NCI-H128 (cell line): ENCODE measurements around the gene P2RY1.

Experiments used
- DNase-seq: peaks from one replicate; lab custom pipeline; 2025; ENCODE audit not compliant: unreplicated experiment; lab: John Stamatoyannopoulos, UW

Gene P2RY1

DNA sequence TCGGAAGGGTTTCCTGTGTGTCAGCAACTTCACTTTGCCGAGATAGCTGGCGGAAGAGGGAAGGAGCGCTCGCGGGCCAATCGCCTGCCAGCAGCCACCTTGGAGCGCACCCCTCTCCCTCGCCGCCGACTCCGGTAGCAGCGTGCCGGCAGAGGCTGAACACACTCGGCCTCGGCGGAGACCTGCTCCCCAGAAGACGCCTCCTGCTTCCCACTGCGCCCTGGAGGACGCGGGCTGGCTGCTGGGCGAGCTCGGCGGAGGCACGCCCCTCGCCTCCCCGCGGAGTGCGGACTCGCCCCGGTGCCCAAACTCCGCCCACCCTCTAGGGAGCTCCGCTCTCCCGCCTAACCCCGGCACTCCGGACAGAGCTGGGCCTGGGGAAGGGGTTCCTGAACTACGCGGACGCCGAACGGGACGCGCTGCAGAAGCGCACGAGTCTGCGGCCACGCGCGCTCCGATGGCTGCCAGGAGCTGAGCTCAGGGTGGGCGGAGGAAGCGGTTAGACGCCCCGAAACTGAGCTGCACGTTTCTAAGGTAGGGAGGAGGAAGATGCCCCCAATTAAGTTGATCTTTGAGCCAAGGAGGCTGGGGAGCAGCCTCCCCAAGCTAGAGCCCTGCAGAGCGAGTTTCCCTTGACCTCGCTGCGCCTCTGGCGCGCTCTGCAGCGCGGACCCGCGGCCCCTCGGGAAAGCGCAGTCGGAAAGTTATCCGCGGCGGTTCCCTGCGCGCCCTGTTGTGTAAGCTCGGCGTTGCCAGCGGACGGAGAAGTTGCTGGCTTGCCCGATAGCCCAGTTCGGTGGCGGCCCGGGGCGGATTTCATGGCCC, at the start of gene P2RY1:
P2RY1 (plus strand) TSS at position 356 of the 825 bp plus-strand sequence. CDS start 652 bp downstream, outside the sequence.
- peak; percentile 68 for DNase-seq

DNA sequence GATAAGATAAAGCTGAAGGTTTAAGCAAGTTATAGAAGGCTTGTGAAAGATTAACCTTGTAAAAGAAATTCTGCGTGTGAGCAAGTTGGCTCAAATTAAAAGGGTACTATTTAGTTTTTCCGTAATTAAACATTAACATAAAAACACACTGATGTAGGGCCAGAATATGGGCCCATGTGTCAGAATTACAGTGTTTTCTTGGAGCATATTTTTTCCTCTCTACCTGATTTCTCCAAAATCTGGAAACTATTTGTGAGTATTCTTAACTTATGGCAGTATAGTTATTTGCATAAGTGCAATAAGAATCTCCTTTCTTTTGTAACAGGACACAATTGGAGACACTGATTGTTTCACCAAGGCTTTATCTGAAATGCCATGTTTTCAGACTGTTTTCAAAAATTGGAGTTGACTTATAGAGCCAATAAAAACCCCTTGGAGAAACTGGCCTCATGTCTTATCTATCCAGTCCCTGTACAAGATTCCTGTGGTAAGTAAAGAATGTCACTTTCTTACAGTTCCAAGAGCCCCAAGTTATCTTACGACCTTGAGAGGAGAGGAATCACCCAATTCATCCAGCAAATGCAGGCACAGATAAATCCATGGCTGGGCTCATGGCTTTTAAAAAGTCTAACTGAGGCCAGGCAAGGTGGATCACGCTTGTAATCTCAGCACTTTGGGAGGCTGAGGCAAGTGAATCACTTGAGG, 47.8 kb upstream of the P2RY1 start:
- no peak for DNase-seq

- DNase-seq: no peak
Observed at GRCh38 chr3:152790651-152791387, 44.1 kb upstream of the P2RY1 start.

DNA sequence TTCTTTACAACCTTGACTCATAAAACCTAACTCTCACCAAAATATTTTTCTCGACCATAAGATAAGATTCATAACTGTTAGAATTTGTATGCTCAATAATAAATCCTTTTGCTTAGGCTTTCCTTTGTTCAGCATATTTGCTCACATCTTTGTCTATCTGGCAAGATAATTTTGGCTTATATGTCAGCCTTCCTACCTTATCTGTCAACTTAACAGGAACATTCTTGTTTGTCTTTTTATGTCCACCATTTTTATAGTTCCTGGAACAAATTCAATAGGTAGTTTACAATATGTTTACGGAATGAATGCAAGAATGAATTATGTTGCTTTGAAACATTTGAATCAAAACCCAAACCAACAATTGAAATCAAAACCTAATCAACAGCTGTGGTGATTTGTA, 41.0 kb upstream of the P2RY1 start:
- no peak for DNase-seq

DNA sequence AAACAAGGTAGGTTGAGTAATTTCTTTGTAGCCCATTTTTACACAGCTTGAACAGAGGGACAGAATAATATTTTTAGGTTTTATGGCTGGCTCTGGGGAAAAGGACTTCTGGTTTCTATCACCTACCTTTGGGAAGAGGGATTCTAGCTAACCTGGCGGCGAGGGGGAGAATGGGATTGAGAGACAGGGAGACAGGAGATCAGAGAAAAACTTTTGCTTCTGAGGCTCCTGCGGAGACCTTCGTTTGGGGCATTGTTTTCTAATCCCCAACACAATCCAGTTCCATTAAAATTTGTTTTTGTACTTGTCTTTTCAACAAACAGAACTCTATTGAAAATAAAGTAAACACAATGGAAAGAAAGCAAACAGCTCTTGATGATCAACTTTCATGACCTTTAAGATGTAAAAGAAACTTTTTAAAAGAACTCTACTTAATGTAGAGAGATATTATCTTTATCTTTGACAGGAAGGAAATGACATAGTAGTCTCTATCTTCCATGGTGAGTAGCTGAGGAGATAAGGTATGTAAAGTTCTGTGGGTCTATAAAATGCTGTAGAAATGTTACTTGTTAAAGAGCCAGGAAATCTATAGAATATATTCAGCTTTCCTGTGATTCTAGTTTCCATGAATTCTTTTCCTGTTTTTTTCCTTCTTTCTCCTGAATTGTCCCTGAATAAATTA, 37.0 kb upstream of the P2RY1 start:
- no peak for DNase-seq

GRCh38 chr3:152811974-152812760, 22.8 kb upstream of the P2RY1 start:
- no peak for DNase-seq

DNA sequence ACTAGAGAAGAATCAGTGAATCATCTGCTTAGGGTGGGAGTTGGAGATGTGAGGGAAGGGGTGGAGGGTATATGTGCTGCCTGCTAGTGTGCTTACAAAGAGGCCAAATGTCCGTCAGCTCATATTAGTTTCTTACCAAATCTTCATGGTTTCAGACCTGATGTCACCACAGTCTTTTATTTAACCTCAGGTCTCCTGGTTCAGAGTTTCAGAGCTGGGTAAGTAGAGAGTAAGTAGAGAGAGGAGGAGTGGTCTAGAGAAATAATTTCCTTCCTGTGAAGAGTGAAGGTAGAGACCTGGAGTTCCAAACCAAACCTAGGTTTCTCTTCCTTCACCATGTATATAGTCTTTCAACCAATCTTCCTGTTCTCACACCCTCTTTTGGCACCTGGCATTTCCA, 17.5 kb upstream of the P2RY1 start:
- DNase-seq: no peak

GRCh38 chr3:152818027-152818426, 16.9 kb upstream of the P2RY1 start:
- no peak for DNase-seq

GRCh38 chr3:152823173-152823572, 11.8 kb upstream of the P2RY1 start:
- DNase-seq: no peak

GRCh38 chr3:152823781-152824180, 11.2 kb upstream of the P2RY1 start:
- DNase-seq: no peak

- DNase-seq: no peak
Observed at GRCh38 chr3:152825566-152825965, 9.4 kb upstream of the P2RY1 start.

DNA sequence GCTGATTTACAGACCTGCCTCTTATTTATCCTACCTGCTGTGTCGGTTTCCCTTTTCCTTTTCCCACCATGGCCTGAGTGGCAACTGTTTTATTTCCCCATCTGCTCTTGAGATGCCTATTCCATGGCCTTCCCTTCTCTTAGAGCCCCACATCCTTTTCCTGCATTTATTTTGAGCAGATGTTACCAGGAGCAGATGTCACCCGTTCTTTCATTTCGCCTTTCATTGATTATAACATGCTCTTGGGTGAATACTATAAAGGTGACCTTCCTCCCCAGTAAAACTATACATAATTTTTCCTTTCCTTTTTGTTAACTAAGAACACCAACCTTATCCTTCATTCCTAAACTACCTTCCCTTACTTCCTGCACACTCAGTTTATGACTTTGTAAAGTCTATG, 8.5 kb upstream of the P2RY1 start:
- no peak for DNase-seq

GRCh38 chr3:152827313-152827712, 7.6 kb upstream of the P2RY1 start:
- DNase-seq: no peak

GRCh38 chr3:152828075-152828840, 6.7 kb upstream of the P2RY1 start:
- no peak for DNase-seq

DNA sequence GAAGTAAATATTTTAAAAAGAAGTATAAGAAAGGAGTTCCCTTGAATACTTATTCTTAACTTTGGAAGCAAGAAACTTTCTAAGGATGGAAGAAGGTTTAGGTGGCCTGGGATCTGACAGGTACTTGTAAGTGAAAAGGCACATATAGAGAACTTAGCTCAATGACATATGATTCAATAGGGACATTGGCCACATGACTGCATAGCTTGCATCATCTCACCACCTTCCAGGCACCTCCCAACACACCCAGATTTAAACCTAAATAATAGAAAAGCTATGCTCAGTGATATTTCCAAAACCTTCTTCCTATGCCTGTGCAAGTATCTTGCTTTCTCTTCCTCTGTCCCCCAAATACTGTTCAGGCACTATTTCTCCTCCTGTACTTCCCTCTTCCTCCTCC, 4.7 kb upstream of the P2RY1 start:
- DNase-seq: no peak

DNA sequence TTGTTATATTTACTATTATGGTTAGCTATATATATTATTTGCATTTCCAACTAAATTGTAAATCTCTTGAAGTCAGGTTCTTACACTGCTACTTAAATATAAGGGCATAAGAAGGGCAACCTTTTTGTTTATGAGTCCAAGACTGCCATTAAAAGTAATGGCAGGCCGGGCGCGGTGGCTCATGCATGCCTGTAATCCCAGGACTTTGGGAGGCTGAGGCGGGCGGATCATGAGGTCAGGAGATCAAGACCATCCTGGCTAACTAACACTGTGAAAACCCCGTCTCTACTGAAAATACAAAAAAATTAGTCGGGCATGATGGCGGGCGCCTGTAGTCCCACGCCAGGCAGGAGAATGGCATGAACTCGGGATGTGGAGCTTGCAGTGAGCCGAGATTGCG, 2.9 kb upstream of the P2RY1 start:
- DNase-seq: no peak

DNA sequence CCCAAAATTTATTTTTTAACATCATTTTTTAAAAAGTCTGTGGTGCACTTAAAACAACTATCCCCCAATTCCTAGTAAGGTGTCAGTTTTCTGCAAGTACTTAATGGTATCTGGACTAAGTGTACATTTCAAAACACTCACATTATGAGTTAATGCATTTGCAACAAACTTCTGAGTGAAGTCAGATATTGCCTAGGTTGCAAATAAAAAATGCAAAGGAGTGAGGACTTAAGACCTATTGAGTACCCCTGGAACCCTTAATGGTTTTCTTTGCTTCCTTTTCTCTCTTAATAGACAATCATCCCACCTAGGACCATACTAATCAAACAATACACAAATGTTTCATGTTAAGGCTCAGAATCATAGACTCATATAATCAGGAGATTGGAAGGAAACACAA, 1.8 kb upstream of the P2RY1 start:
- no peak for DNase-seq

DNA sequence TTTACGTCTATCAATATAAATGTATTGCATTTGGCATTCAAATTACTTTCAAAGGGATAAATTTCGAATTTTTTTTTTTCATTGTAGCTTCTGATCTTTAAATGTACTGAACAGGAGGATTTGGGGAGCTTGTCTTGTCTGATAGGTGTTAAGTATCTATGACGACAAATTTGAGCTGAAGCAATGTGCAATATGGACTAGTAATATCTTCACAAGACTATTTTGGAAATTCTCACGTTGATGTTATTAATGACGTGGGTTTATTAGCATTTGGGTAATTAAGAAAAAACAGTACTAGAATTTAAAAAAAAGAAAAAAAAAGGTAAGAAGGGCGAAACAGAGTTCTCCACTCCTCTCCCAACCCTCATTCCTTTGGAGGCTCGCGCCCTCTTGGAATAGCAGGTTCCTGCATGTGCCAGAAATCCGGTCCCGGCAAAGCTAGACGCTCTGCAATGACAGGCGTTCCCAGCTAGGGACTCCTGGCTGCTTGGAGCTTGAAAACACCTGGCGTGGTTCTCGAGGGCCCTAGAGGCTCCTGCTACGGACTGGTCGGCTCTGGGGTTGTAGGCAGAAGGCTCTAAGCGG, 648 bp upstream of the P2RY1 start:
- peak; percentile 64 for DNase-seq

DNA sequence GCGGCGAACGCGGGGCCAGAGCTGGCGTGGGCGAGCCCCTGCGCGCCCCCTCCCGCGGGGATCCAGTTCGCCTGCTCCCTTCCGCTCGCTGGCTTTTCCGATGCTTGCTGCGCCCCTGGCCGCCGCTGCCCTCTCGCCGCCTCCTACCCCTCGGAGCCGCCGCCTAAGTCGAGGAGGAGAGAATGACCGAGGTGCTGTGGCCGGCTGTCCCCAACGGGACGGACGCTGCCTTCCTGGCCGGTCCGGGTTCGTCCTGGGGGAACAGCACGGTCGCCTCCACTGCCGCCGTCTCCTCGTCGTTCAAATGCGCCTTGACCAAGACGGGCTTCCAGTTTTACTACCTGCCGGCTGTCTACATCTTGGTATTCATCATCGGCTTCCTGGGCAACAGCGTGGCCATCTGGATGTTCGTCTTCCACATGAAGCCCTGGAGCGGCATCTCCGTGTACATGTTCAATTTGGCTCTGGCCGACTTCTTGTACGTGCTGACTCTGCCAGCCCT, 721 bp downstream of the P2RY1 start:
- DNase-seq: no peak
